GM04503 (cell line): ENCODE data around the gene PRDM2.
A peak's percentile ranks its signal among the peaks of the same experiment; 100 is the strongest.

Source experiments
- DNase-seq: peaks from one replicate; pipeline ENCODE4 v3.0.0-alpha.2; 2012; ENCODE audit warnings: low read depth

Gene PRDM2

DNA sequence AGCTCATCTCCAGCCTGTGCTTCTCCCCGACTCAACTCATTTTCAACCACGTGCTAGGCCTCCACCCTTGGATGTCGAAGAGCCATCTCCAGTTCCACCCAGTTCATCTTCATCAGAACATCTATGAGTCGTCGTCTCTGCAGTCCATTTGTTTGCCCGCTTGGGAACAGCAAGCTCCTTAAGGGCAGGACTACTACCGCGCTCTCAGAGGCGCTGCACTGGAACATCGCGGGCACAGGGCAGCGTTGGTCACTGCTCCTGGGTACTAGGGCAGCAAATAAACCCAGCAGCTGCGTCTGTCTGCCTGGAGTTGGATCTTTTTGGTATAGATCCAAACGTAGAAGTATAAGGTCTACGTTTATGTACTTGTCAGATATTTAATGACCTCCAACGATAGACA, 478 bp upstream of the PRDM2 start:
- no peak for DNase-seq

DNA sequence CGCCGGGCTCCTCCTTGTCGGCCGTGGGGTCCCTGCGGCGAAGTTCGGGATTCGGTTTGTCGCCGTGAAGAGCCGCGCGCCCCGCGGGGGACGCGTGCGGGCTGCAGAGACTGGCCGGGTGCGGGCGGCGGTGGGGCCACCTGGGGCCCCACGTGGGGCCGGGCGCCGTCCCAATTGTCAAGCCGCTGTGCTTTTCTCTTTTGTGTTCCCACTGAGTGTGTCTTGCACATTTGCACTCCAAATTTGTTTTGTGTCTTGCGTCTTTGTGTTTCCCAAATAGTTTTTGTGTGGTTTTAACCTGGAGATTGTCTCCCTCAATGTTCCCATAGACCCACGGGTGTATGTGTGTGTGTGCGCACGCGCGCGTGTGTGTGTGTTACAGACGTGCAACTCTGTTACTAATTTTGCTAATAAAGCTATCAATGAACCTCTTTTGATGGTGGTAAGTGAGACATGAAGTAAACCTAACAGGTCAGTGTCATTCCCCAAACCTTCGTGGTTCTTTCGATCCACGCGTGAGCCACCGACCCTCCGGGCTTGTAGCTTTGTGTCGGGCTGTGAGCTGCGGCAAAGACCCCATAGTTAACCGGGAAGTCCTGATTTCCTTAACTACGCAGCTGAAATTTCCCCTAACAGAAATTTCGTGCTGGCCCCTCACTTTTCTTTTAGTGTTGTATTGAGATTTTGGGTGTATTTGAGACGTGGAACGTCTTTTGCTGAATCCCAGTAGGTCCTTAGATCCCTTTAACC, 708 bp downstream of the PRDM2 start:
- no peak for DNase-seq

DNA sequence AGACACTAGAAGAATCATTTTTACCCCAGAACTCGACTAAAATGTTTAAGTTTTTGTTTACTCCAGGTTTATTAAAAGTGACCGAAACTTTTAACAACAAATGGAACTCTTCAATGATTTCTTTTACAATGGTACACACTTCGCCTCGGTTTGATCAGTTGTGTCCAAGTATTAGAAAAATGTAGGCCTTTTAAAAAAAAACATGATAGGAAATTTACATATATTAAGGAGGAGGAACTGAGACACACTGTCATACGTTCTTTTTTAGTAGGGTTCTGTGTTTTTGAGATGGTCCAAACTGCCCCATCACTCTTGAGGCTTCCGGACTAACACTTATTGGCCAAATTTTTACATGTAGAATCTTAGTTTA, 1.3 kb downstream of the PRDM2 start:
- no peak for DNase-seq

DNA sequence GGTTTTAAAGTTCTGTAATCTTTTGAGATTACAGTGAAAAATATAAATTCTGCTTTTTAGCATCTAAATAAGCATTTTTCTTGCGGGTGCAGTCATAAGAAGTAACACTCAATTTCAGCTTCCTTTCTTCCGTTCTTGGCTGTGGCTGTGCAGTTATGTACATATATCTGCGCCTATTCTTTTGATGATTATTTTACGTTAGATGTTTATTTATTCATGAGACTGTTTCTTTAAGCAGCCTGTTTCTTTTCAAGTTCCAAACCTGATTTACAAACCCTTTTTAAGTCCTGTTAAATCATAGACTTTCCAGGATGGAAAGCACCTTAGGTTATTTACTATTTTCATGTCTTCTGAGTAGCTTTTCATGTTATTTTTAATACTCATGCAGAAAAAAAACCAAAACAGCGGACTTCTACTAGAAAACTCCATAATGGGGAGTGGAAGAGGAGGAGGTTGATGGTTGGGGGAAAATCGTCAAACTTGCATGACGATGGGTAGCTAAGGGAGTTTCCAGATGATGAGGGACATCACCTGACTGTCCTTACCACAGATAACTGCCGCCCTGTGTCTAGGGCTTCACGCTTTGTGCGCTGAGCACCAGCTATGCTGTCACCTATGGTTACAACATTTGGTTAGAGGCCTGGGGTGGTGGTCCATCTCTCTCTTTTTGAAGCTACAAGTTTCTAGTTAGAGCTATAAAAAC, 2.6 kb downstream of the PRDM2 start:
- DNase-seq: no peak

DNA sequence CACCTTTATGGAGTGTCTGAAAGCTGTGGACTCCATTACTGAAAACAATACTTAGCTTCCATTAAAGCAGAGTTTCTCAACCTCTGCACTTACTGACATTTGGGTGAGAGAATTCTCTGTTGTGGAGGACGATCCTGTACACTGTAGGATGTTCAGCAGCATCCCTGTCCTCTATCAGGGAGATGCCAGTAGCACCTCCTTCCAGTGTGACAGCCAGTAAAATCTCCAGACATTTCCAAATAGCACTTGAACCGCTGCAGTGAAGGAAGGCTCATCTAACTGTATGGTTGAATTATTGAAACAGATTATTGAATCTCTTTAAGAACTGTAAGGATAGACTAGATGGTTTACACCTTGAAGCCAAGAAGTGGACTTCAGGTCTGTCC, 3.1 kb downstream of the PRDM2 start:
- no peak for DNase-seq

DNA sequence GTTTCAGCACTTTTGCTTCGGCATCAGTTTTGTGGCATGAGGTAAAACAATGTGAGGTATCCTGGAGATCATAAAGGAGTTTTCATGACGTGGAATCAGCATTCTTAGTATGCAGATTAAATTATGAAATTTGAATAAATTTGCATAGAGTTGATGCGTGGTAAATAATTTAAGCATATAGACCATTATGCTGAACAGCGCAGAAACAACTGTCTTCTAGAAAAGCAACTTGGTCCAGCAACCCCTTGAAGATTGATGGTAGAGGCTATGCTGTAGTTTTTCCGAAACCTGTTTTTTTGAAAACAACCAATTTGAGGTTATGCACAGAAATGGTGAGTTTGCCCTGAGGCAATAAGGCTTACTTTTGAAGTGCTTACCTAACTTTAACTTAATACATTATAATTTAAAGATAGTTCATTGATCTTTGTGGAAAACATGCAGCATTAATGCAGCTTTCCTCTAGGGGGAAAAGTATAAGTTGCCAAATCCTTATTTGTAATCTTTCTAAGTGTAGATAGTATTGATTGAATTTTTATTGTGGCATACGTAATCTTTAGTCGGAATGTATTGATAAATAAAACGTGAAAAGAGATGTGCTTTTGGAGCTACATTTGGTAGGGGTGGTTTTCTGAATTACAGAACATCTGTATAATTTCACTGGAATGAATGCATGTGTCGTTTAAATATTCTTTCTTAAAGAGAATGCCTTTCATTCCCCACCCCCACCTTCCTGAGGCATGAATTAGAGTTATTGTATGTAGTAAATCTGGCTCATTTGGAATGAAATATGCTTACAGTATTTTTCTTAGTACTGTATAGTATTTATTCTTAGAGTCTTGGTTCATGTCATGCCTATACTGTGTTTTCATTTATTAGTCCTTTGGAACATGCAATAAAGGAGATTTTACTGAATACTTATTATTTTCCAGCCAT, 3.8 kb downstream of the PRDM2 start:
- no peak for DNase-seq

DNA sequence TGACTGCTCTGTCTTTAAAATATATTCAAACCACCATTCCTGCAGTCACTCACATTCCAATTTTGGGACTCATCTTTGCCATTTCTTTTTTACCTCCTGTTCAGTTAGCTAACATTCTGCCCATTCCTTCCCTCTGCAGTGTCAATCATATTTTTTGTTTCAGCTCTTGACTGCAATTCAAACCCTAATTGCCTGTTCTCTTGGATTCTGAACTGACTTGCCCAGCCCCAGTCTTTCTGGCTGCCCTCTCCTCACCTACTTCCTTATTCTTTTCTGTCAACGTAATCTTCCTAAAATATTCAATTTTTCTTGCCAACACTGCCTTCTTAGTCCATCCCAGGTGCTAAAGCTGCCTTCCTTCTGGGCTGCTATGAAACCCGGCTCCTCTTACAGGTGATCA, 6.1 kb downstream of the PRDM2 start:
- DNase-seq: no peak

DNA sequence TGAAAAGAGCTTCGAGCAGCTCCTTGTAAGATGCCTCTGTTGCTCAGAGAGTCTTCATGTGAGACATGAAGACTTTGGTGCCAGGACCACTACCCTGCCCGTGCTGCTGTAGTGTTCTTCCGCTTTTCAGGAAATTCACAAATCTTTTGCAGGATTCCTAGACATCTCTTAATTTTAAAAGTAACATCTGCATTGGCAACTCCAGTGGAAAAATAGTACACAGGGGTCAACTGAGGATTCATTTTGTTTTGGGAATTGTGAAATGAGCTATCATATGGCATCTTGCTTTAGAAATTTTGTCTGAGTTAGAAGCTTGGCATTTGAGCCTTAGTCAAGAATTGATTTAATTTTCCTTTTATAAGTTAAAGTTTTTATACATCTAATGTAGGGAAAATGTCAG, 7.2 kb downstream of the PRDM2 start:
- no peak for DNase-seq

DNA sequence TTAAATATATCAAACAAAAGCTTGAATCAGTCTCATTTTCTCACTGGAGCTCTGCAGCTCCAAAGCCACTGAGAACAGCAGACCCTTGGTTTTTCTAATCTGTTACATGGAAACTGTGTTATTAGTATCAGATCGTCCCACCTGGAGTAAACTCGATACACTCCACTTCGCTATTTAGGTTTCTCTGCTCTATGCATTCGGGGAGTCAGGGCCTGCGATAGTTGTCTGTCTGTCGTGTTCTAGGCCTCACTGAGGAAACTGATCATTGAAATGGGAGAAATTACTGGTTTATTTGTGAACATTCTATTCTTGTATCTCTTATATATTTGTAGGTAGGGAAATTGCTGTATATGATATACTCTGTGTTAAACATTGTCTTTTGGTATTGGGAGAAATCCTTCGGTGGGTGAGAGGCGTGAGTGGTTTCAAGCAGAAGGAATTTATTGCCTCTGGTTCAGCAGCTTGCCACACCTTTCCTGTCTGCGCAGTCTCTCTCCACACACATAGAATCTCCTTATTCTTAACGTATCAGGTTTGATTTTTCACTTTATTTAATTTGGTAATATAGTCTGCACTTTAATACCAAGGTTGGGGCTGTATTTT, 8.5 kb downstream of the PRDM2 start:
- DNase-seq: no peak

DNA sequence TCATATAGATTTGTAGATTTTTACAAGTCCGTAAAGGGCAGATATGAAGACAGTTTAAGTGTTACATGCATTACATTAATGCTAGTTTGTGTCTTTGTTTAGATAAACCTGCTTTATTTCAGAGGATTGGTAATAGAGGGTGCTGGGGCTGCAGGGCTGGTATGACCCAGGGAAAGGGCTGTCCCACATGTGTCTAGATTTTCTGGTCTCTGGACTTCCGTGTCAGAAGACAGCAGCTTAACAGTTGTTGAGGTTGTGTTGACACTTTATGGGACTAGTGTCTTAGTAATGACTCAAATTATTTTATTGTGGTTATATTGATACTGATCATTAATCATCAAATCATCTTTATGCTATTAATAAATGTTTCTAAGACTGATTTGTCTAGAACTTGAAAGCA, 10.1 kb downstream of the PRDM2 start:
- no peak for DNase-seq

DNA sequence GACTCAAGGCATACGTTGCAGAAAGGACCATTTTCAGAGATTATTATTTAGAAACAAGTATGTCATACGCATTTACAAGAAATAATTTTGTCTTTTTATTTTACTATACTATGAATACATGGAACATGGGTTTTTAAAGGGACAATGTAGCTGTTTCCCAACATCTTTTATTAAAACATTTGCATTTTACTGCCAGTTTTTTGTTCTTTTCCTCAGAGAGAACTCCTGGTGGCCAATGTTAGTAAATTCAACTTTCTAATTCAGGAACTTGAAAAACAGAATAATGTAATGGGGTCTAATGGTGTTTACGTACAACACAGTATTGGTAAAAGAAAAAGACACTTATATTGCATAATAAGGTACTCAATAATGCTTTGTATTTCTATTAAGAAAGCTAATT, 14.9 kb downstream of the PRDM2 start:
- DNase-seq: no peak

DNA sequence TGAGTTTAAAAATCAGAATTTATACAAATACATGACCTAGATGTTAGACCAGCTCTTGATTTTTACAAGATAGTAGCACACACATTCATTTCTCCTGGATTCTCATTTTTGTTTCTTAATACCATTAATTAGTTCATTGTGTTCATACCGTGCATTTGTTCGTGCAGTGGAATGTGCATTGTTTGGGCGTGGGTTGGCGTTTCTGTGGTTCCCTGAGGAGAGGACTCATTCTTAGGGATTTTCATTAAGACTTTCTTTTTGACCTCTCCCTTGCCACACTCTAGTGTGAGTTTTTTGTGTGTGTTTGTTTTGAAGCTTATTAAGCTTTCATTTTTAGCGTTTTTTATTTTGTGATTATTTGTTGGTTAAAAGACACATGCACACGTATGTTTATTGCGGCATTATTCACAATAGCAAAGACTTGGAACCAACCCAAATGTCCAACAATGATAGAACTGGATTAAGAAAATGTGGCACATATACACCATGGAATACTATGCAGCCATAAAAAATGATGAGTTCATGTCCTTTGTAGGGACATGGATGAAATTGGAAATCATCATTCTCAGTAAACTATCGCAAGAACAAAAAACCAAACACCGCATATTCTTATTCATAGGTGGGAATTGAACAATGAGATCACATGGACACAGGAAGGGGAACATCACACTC, 15.8 kb downstream of the PRDM2 start:
- DNase-seq: peak; percentile 87

DNA sequence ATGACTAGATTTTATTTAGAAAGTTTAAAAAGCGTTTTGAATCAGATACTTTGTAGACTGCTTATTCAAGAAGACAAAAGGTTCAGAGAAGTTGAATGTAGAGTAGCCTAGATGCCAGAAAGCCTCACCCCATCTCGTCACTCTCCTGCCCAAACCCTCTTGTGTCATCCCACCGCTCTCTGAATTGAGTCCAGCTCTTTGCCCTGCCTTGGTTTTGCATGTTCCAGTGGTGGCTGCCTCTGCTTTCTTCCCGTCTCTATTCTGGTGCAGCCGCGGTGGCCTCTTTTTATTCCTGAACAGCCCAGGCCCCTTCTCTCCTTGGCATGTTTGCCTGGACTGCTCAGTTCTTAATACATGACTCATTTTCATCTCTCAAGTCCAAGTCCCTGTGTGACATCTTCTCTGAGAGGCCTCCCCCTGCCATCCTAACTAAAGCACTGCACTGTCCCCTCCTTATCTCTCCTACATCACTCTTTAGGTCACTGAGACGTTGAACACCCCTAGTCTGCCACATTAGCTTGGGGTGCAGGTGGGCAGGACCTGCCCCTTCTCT, 22.9 kb downstream of the PRDM2 start:
- DNase-seq: no peak

DNA sequence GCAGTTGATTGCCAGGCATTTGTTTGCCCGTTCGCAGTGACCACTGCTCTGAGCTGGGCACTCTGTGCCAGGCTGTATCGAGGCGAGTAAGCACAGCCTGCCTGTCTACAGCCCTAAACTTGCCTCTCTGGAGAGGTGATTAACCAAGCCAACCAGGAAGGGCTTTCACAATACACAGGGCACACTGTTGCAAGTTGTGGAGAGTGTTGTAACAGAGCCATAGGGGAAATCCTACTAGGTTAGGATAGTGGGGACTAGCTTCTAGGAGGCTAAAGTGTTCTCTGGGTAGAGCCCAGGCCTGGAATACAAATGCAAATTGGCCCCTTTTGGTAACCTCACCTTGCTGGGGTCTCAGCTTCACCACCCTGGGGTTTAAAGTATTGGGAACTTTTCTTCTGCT, 23.8 kb downstream of the PRDM2 start:
- no peak for DNase-seq

DNA sequence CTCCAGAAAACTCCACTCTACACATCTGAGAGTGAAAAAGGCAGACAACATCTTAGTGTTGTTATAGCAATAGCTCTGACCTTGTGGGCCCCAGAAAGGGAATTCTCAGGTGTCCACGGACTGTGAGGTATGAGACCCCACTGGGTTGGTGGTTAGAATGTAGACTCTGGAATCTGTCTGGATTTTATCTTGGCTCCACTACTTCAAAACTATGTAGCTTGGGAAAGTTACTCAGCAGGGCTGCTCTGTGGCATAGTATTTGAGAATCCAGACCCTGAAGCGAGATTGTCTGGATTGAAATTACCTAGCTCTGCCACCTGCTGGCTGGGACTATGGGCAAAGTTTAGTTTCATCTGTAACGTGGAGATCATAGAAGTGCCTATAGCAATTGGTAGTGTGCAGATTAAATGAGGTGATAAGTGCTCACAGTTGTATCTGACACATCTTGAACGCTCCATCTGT, 25.8 kb downstream of the PRDM2 start:
- no peak for DNase-seq

DNA sequence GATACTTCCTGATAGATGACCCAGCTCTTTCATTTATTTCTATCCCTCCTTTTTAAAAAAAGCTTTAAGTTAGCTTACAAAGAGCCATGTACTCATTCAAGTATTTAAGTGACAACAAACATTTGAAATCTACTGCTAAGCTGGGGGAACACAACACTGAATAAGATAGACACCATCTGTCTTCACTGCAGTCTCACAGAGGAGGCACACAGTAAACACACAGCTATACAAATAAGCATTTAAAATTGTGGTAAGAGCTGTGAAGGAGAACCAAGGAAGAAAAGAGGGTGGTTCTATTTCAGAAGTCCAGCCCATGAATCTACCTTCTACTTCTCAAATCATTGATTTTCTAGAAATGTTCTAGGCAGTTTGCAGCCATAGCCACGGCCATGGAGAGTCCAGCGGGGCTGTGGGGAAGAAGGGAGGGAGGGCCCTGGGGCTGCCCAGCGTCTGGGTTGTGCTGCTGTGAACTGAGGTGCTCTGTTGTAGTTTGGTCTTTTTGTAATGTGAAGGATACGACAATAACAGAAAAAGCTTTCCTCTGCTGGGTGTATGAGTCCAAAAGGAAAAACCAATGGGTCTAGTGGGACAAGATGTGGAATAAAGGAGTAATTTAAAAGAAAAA, 28.2 kb downstream of the PRDM2 start:
- no peak for DNase-seq

DNA sequence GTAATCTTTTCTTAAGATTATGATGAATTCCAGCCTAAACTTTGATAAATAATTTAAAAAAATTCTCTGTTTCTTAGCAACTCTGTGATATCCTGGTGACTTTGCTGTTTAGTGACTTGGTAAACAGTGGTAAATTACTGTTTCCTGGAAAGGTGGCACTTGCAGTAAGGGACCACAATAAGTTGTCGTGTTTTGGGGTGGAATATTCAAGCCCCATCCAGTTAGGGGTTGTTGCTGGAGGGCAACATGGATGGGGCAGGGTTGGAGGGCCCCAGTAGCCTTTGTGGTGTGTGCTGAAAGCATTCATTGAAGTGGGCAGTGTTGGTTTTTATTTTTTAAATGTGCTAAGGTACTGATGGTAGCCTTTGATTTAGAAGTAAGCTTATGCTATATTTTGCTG, 30.3 kb downstream of the PRDM2 start:
- DNase-seq: no peak

DNA sequence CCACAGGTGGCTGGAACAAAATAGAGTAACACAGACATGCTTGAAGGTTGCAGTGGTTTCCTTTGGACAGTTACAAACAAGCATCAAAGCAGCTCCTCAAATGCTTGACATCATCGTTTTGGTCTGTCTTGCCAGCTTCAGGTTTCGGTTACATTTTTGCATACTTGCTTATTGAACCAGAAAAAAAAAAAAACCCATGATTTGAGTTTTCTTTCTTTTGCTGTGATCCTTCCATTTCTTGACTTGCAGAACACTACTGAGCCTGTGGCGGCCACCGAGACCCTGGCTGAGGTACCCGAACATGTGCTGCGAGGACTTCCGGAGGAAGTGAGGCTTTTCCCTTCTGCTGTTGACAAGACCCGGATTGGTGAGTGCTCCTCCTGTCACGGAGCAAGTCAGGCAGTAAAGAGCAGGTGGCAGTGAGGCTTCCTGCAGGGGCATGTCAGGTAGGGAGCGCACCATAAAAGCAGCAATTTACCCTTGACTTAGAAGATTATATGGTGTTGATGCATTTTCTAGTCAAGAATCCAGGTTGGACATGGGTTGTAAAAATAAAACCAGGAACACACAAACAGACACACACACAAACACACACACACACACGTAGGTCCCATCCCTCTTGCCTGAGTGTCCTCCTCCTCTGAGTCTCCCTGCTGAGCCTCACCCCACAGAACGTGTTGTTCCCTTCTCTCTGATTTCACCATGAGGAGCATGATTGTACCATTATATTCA, 30.9 kb downstream of the PRDM2 start:
- DNase-seq: no peak

DNA sequence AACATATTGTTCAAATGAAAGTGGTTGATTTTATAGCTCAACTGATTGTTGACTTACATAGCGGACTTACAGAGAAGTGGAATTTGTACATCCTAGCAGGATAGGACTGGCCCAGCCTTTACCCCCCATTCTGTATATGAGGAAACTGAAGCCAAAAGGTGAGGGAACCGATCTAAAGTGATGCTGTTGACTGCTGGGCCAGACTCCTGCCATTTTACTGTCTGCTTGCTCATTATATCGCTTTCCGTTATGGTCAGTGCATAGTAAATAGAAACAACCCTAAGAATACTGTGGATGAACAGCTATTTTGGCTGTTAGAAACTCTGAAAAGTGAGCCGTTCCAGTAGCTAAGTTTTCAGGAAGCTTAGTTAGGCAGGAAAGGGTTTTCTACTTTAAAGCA, 31.9 kb downstream of the PRDM2 start:
- DNase-seq: no peak

DNA sequence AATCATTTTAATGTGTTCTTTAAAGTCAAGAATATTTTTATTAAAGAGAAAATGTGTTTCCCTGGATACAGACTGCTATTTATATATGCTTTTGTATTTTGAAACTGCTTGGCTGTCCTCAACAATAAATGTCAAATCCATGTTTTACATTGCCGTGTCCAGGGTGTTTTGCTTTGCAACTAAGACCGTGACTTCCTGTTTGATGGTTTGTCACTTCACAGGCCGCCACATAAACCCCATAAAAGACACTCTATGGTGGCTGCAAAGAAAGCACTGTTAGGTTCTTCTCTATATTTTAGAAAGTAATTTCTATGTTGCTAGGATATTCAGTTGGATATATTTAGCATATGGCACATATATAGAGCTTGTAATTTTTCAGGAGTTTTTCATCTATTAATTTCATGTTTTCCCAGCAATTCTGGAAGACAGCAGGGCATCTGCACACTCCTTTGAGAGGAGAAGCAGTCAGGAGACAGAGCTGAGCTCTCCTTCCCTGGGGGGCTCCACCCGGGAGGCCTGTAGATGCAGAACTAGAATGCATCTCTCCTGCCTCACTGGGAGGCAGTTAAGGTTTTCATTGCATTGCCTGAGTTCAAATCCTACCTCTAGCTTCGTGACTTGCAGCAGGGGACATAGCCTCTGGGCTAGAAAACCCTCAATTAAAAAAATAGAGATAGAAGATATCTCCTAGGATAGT, 33.1 kb downstream of the PRDM2 start:
- DNase-seq: no peak
